Thymus (tissue), 11 donors: ENCODE measurements around the gene CAMTA1. TPM values are rescaled to one million over a fixed set of nuclear protein-coding genes. Genes with fewer than 3 reads are reported as not detected.

ENCODE experiments used
- DNase-seq, 9 donors: peaks; one replicate each; pipeline ENCODE4 v3.0.0-alpha.2; 2013; ENCODE audit warnings: low spot score in 9 of 9, low read depth in 6 of 9, missing footprints in 1 of 9
- H3K27ac ChIP-seq, 2 donors: one replicate each; pipeline ENCODE4 v1.5.1; 2013; ENCODE audit warnings: control low read depth in 1 of 2, low read depth in 1 of 2, low read length in 1 of 2, mild to moderate bottlenecking in 1 of 2, moderate library complexity in 1 of 2
- H3K27me3 ChIP-seq, 2 donors: one replicate each; pipeline ENCODE4 v1.5.1; 2013; ENCODE audit warnings: low read length in 1 of 2; ENCODE audit not compliant: control insufficient read depth in 2 of 2, insufficient read depth in 1 of 2
- H3K36me3 ChIP-seq, 2 donors: one replicate each; pipeline ENCODE4 v1.5.1; 2013; ENCODE audit warnings: low read length in 1 of 2, mild to moderate bottlenecking in 1 of 2, moderate library complexity in 1 of 2; ENCODE audit not compliant: control insufficient read depth in 2 of 2, insufficient read depth in 2 of 2
- H3K4me1 ChIP-seq, 2 donors: one replicate each; pipeline ENCODE4 v1.5.1; 2013; ENCODE audit warnings: low read length in 2 of 2; ENCODE audit not compliant: control insufficient read depth in 2 of 2, insufficient read depth in 2 of 2
- H3K4me3 ChIP-seq, 2 donors: one replicate each; pipeline ENCODE4 v1.5.1; 2013; ENCODE audit warnings: low read length in 2 of 2, control low read depth in 1 of 2, mild to moderate bottlenecking in 1 of 2
- H3K9me3 ChIP-seq, 2 donors: one replicate each; pipeline ENCODE4 v1.5.1; 2013; ENCODE audit warnings: low read length in 1 of 2, mild to moderate bottlenecking in 1 of 2; ENCODE audit not compliant: control insufficient read depth in 2 of 2, insufficient read depth in 1 of 2
- WGBS: extraction: QIAGEN DNeasy Blood & Tissue Kit; methylation state at CpG from one replicate; pipeline ENCODE4 v1.1.7; 2013; 5-methylcytosine and 5-hydroxymethylcytosine counted together
- polyA plus RNA-seq: library from polyadenylated mRNA; stranded (reverse); fragments of 200-250 nt; gene quantifications from one replicate; pipeline ENCODE4 v1.2.3, GENCODE V29; 2013
- total RNA-seq: library from RNA; stranded (reverse); fragments of 120-200 nt; gene quantifications from one replicate; pipeline ENCODE4 v1.2.4, GENCODE V29; 2013
- donor health status: healthy.

Gene CAMTA1
- total and polyA plus RNA-seq, 2 donors = 32.0 to 158 TPM

GRCh38 chr1:6880951-6881690, 95.9 kb downstream of the CAMTA1 start:
- Histone ChIP-seq H3K4me3 (no peak overlapping the region), H3K27me3 (no peaks in the 10 kb centered on the region), H3K9me3 (no peaks in the 10 kb centered on the region), H3K27ac (no peak overlapping the region), H3K36me3 (no peaks in the 10 kb centered on the region), H3K4me1 (peaks cover 0 to 3% of the 10 kb centered on the region in 2 donors)
- WGBS = 96% methylated on average over 12 of the region's 12 CpGs
- no peak for DNase-seq

GRCh38 chr1:6882414-6882813, 97.2 kb downstream of the CAMTA1 start:
- no peak for DNase-seq
- peaks cover 0 to 3% of the 10 kb centered on the region in 2 donors for H3K4me1 ChIP-seq
- WGBS = 96% methylated on average over 2 of the region's 2 CpGs
- no peaks in the 10 kb centered on the region for H3K36me3 ChIP-seq
- H3K27me3 ChIP-seq = no peaks in the 10 kb centered on the region
- no peaks in the 10 kb centered on the region for H3K9me3 ChIP-seq
- no peak overlapping the region for H3K4me3 ChIP-seq
- no peak overlapping the region for H3K27ac ChIP-seq

- DNase-seq = no peak
- Histone ChIP-seq H3K4me3 (no peak overlapping the region), H3K27ac (no peak overlapping the region), H3K9me3 (no peaks in the 10 kb centered on the region), H3K4me1 (peaks cover 0 to 3% of the 10 kb centered on the region in 2 donors), H3K27me3 (no peaks in the 10 kb centered on the region), H3K36me3 (no peaks in the 10 kb centered on the region)
- WGBS = 98% methylated on average over 3 of the region's 3 CpGs
These were observed 99.4 kb downstream of the CAMTA1 start for GRCh38 chr1:6884652-6885153.

- no peak overlapping the region for H3K27ac ChIP-seq
- H3K9me3 ChIP-seq = no peaks in the 10 kb centered on the region
- 99% methylated on average over 2 of the region's 2 CpGs for WGBS
- peaks cover 0 to 3% of the 10 kb centered on the region in 2 donors for H3K4me1 ChIP-seq
- no peak for DNase-seq
- H3K27me3 ChIP-seq = no peaks in the 10 kb centered on the region
- no peaks in the 10 kb centered on the region for H3K36me3 ChIP-seq
- H3K4me3 ChIP-seq = no peak overlapping the region
These were observed 100.2 kb downstream of the CAMTA1 start for GRCh38 chr1:6885426-6885825.

- H3K27me3 ChIP-seq = no peaks in the 10 kb centered on the region
- no peaks in the 10 kb centered on the region for H3K36me3 ChIP-seq
- no peaks in the 10 kb centered on the region for H3K9me3 ChIP-seq
- no peak overlapping the region for H3K4me3 ChIP-seq
- 95% methylated on average over 2 of the region's 2 CpGs for WGBS
- H3K27ac ChIP-seq = no peak overlapping the region
- DNase-seq = no peak
- H3K4me1 ChIP-seq = peaks cover 0 to 3% of the 10 kb centered on the region in 2 donors
These were observed 101.3 kb downstream of the CAMTA1 start for GRCh38 chr1:6886523-6886922.

- no peak overlapping the region for H3K27ac ChIP-seq
- no peaks in the 10 kb centered on the region for H3K4me1 ChIP-seq
- 98% methylated on average over 3 of the region's 3 CpGs for WGBS
- H3K27me3 ChIP-seq = no peaks in the 10 kb centered on the region
- H3K9me3 ChIP-seq = no peaks in the 10 kb centered on the region
- H3K4me3 ChIP-seq = no peak overlapping the region
- H3K36me3 ChIP-seq = no peaks in the 10 kb centered on the region
- no peak for DNase-seq
These were observed 103.0 kb downstream of the CAMTA1 start for GRCh38 chr1:6888268-6888667.

GRCh38 chr1:6888870-6889269, 103.6 kb downstream of the CAMTA1 start:
- Histone ChIP-seq H3K27me3 (no peaks in the 10 kb centered on the region), H3K9me3 (no peaks in the 10 kb centered on the region), H3K4me3 (no peak overlapping the region), H3K36me3 (no peaks in the 10 kb centered on the region), H3K4me1 (no peaks in the 10 kb centered on the region), H3K27ac (no peak overlapping the region)
- DNase-seq = no peak
- 93% methylated on average over 2 of the region's 2 CpGs for WGBS

- Histone ChIP-seq H3K27ac (no peak overlapping the region), H3K36me3 (no peaks in the 10 kb centered on the region), H3K4me3 (no peak overlapping the region), H3K9me3 (no peaks in the 10 kb centered on the region), H3K4me1 (no peaks in the 10 kb centered on the region), H3K27me3 (no peaks in the 10 kb centered on the region)
- peak in 7 of 9 donors; percentile 8 to 48 (median 16) for DNase-seq
- WGBS = 51% methylated on average over 3 of the region's 3 CpGs
These were observed 104.7 kb downstream of the CAMTA1 start for GRCh38 chr1:6889875-6890480.

- 98% methylated on average over 1 of the region's 1 CpG for WGBS
- H3K27ac ChIP-seq = no peak overlapping the region
- no peak overlapping the region for H3K4me3 ChIP-seq
- H3K9me3 ChIP-seq = no peaks in the 10 kb centered on the region
- no peak for DNase-seq
- no peaks in the 10 kb centered on the region for H3K36me3 ChIP-seq
- no peaks in the 10 kb centered on the region for H3K4me1 ChIP-seq
- no peaks in the 10 kb centered on the region for H3K27me3 ChIP-seq
These were observed 105.4 kb downstream of the CAMTA1 start for GRCh38 chr1:6890686-6891085.
